OCI-LY1 (cell line): ENCODE data around the gene SMIM29.
"Not testable (repeated sequence)": the region's sequence is repeated elsewhere in the genome, so short reads cannot be mapped to it uniquely, and the experiment has no call there.

Experiments
- H2AFZ ChIP-seq: fragments of 200-600 bp; sonication (generic), shearing (Covaris generic); 2 replicates; pipeline ENCODE4 v1.6.0; 2014; ENCODE audit warnings: antibody characterized with exemption, mild to moderate bottlenecking, low read length
- H3F3A ChIP-seq: fragments of 200-600 bp; sonication (generic), shearing (Covaris generic); 2 replicates; pipeline ENCODE4 v1.6.0; 2014; ENCODE audit warnings: mild to moderate bottlenecking, antibody characterized with exemption, low read length, moderate library complexity; ENCODE audit not compliant: insufficient read depth
- H3K27ac ChIP-seq: fragments of 200-600 bp; sonication (generic); 2 replicates; pipeline ENCODE4 v1.5.1; 2014; ENCODE audit warnings: low read length, mixed run types, mild to moderate bottlenecking, low read depth; ENCODE audit not compliant: poor library complexity, severe bottlenecking
- H3K27me3 ChIP-seq: fragments of 200-600 bp; sonication (generic); 2 replicates; pipeline ENCODE4 v1.6.0; 2014; ENCODE audit warnings: antibody characterized with exemption, mild to moderate bottlenecking, low read length, moderate library complexity; ENCODE audit not compliant: insufficient read depth
- H3K36me3 ChIP-seq: fragments of 200-600 bp; sonication (generic); 2 replicates; pipeline ENCODE4 v1.6.1; 2014; ENCODE audit warnings: mild to moderate bottlenecking, antibody characterized with exemption, low read length, moderate library complexity, mixed read lengths; ENCODE audit not compliant: insufficient read depth
- H3K4me1 ChIP-seq: fragments of 200-600 bp; sonication (generic); 2 replicates; pipeline ENCODE4 v1.5.1; 2014; ENCODE audit warnings: mild to moderate bottlenecking, low read length, moderate library complexity; ENCODE audit not compliant: insufficient read depth, severe bottlenecking
- H3K4me2 ChIP-seq: fragments of 200-600 bp; sonication (generic), shearing (Covaris generic); 2 replicates; pipeline ENCODE4 v1.6.1; 2014; ENCODE audit warnings: low read length
- H3K4me3 ChIP-seq: fragments of 200-600 bp; sonication (generic); 2 replicates; pipeline ENCODE4 v1.5.1; 2014; ENCODE audit warnings: low read length, low read depth, mild to moderate bottlenecking, mixed read lengths; ENCODE audit not compliant: poor library complexity, severe bottlenecking
- H3K79me2 ChIP-seq: fragments of 200-600 bp; shearing (Covaris generic); 2 replicates; pipeline ENCODE4 v1.6.1; 2016; ENCODE audit warnings: mixed run types, low read length, mixed read lengths; ENCODE audit not compliant: insufficient read depth
- H3K9ac ChIP-seq: fragments of 200-600 bp; sonication (generic), shearing (Covaris generic); 2 replicates; pipeline ENCODE4 v1.6.1; 2014; ENCODE audit warnings: mild to moderate bottlenecking, low read length, mixed read lengths
- H3K9me2 ChIP-seq: fragments of 200-600 bp; sonication (generic), shearing (Covaris generic); 2 replicates; pipeline ENCODE4 v1.6.1; 2014; ENCODE audit warnings: low read depth, mild to moderate bottlenecking, low read length, mixed read lengths
- H3K9me3 ChIP-seq: fragments of 200-600 bp; shearing (Covaris generic); 2 replicates; pipeline ENCODE4 v1.6.1; 2014; ENCODE audit warnings: low read length, mixed read lengths
- H4K20me1 ChIP-seq: fragments of 200-600 bp; sonication (generic), shearing (Covaris generic); 2 replicates; pipeline ENCODE4 v1.6.0; 2016; ENCODE audit warnings: mild to moderate bottlenecking, low read length; ENCODE audit not compliant: insufficient read depth
- EZH2 ChIP-seq: fragments of 200-600 bp; sonication (generic), shearing (Covaris generic); IDR thresholded peaks from 2 replicates; pipeline ENCODE4 v1.8.0; 2017; ENCODE audit warnings: borderline replicate concordance, mixed run types, mild to moderate bottlenecking, antibody characterized with exemption, low read length, moderate library complexity, mixed read lengths
- TF ChIP-seq, protein P1 (sequence below): fragments of 200-600 bp; sonication (generic), shearing (Covaris generic); IDR thresholded peaks from 2 replicates; pipeline ENCODE4 v1.5.1; 2017; ENCODE audit warnings: mild to moderate bottlenecking, antibody characterized with exemption, low read length, moderate library complexity, mixed read lengths

Gene SMIM29

DNA sequence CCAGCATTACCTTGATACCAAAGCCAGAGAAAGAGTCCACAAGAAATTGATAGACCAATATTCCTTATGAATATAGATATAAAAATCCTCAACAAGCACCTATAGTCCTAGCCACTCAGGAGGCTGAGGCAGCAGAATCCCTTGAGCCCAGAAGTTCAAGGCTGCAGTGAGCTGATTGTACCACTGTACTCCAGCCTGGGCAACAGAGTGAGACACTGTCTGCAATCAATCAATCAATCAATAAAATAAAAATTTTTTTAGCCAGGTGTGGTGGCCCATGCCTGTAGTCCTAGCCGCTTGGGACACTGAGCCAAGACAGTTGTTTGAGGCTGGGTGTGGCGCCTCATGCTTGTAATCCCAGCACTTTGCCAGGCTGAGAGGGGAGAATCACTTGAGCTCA is 18.9 kb upstream of the SMIM29 start:
- Histone ChIP-seq H4K20me1 (no peaks in the 10 kb centered on the region), H3F3A (no peaks in the 10 kb centered on the region), H3K9me3 (peaks cover 7% of the 10 kb centered on the region; the same call in 1 of the 2 replicates), H3K27me3 (no peaks in the 10 kb centered on the region), H3K36me3 (no peaks in the 10 kb centered on the region), H2AFZ (no peak overlapping the region), H3K4me3 (no peak overlapping the region), H3K79me2 (no peaks in the 10 kb centered on the region), H3K27ac (no peak overlapping the region), H3K9me2 (no peaks in the 10 kb centered on the region), H3K4me2 (no peak overlapping the region), H3K4me1 (no peaks in the 10 kb centered on the region), H3K9ac (no peak overlapping the region)
- TF ChIP-seq, protein P1, sequence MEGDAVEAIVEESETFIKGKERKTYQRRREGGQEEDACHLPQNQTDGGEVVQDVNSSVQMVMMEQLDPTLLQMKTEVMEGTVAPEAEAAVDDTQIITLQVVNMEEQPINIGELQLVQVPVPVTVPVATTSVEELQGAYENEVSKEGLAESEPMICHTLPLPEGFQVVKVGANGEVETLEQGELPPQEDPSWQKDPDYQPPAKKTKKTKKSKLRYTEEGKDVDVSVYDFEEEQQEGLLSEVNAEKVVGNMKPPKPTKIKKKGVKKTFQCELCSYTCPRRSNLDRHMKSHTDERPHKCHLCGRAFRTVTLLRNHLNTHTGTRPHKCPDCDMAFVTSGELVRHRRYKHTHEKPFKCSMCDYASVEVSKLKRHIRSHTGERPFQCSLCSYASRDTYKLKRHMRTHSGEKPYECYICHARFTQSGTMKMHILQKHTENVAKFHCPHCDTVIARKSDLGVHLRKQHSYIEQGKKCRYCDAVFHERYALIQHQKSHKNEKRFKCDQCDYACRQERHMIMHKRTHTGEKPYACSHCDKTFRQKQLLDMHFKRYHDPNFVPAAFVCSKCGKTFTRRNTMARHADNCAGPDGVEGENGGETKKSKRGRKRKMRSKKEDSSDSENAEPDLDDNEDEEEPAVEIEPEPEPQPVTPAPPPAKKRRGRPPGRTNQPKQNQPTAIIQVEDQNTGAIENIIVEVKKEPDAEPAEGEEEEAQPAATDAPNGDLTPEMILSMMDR: no peak
- no peak for TF ChIP-seq EZH2

DNA sequence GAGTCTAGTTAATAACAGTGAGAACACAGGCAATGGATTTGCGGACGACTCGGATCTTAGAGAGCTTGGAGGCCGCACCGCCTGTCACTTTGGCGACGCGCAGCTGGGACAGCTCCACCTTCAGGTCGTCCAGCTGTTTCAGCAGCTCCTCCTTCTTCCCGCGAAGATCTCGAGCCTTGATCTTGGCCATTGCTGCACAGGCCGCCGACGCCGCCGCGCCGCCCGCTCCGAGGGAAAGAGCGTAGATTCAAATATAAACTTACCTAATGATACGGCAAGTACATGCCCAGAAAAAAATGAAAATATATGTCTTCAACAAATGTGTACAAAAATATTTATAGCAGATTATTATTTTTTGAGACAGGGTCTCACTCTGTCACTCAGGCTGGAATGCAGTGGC is 14.7 kb upstream of the SMIM29 start:
- H3K27me3 ChIP-seq, H4K20me1 ChIP-seq, H2AFZ ChIP-seq, H3K79me2 ChIP-seq, H3K4me3 ChIP-seq, H3K36me3 ChIP-seq, H3K9me3 ChIP-seq, H3K27ac ChIP-seq, H3F3A ChIP-seq, H3K4me2 ChIP-seq, H3K9ac ChIP-seq, H3K4me1 ChIP-seq, H3K9me2 ChIP-seq: not testable (repeated sequence)

DNA sequence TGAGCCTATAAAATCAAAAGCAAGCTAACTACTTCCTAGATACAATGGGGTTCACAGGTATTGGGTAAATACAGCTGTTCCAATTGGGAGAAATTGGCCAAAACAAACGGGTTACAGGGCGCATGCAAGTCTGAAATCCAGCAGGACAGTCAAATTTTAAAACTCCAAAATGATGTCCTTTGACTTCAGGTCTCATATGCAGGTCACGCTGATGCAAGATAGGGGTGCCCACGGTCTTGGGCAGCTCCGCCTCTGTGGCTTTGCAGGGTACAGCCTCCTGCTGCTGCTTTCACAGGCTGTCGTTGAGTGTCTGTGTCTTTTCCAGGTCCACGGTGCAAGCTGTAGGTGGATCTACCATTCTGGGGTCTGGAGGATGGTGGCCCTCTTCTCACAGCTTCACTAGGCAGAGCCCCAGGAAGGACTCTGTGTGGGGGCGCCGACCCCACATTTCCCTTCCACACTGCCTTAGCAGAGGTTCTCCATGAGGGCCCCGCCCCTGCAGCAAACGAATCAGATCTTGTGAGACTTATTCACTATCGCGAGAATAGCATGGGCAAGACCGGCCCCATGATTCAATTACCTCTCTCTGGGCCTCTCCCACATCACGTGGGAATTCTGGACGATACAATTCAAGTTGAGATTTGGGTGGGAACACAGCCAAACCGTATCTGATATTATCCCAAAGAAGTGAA is 11.9 kb upstream of the SMIM29 start:
- H3K4me1 ChIP-seq: no peaks in the 10 kb centered on the region
- H2AFZ ChIP-seq: no peak overlapping the region
- H3K79me2 ChIP-seq: no peaks in the 10 kb centered on the region
- H3K27ac ChIP-seq: no peak overlapping the region
- TF ChIP-seq EZH2: no peak
- TF ChIP-seq, protein P1: no peak
- H3K36me3 ChIP-seq: no peaks in the 10 kb centered on the region
- no peak overlapping the region for H3K4me3 ChIP-seq
- no peaks in the 10 kb centered on the region for H4K20me1 ChIP-seq
- H3F3A ChIP-seq: no peaks in the 10 kb centered on the region
- no peaks in the 10 kb centered on the region for H3K9me2 ChIP-seq
- peaks cover 7% of the 10 kb centered on the region; the same call in 1 of the 2 replicates for H3K9me3 ChIP-seq
- H3K9ac ChIP-seq: no peak overlapping the region
- H3K4me2 ChIP-seq: no peak overlapping the region
- H3K27me3 ChIP-seq: no peaks in the 10 kb centered on the region

DNA sequence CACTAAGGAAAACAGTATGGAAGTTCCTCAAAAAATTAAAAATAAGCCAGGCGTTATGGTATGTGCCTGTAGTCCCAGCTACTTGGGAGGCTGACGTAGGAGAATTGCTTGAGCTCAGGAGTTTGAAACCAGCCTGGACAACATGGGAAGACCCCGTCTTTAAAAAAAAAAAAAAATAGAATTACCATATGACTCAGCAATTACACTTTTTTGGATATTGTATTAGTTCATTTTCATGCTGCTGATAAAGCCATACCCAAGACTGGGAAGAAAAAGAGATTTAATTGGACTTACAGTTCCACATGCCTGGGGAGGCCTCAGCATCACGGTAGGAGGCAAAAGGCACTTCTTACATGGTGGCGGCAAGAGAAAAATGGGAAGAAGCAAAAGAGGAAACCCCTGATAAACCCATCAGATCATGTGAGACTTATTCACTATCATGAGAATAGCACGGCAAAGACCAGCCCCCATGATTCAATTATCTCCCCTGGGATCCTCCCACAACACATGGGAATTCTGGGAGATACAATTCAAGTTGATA is 10.8 kb upstream of the SMIM29 start:
- Histone ChIP-seq H3K9ac (no peak overlapping the region), H3K27me3 (no peaks in the 10 kb centered on the region), H2AFZ (no peak overlapping the region), H3K4me3 (no peak overlapping the region), H4K20me1 (no peaks in the 10 kb centered on the region), H3K4me1 (no peaks in the 10 kb centered on the region), H3K79me2 (no peaks in the 10 kb centered on the region), H3K4me2 (no peak overlapping the region), H3K9me3 (no peaks in the 10 kb centered on the region), H3K9me2 (no peaks in the 10 kb centered on the region), H3K27ac (no peak overlapping the region), H3F3A (no peaks in the 10 kb centered on the region), H3K36me3 (no peaks in the 10 kb centered on the region)
- TF ChIP-seq, protein P1: no peak
- TF ChIP-seq EZH2: no peak

DNA sequence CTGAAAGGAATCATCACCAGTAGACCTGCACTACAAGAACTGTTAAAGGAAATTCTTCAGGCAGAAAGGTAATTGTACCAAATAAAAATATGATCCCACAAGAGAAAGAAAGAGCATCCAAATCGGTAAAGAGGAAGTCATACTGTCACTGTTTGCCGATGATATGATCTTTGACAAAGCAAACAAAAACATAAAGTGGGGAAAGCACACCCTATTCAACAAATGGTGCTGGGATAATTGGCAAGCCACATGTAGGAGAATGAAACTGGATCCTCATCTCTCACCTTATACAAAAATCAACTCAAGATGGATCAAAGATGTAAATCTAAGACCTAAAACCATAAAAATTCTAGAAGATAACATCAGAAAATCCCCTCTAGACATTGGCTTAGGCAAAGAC is 3.6 kb upstream of the SMIM29 start:
- H3K27ac ChIP-seq, H3K9ac ChIP-seq, H2AFZ ChIP-seq, H3K79me2 ChIP-seq, H3K4me2 ChIP-seq, H3F3A ChIP-seq, H4K20me1 ChIP-seq, H3K36me3 ChIP-seq, H3K4me3 ChIP-seq, H3K27me3 ChIP-seq, H3K9me3 ChIP-seq, H3K9me2 ChIP-seq: not testable (repeated sequence)
- H3K4me1 ChIP-seq: peaks cover 16% of the 10 kb centered on the region
